CD4-positive, alpha-beta T cell treated with Interleukin-4 for 4 hours (primary cell): Measurements from ENCODE around the gene LTBP2.

Experiments used
- DNase-seq: peaks from one replicate; pipeline ENCODE4 v3.0.0-alpha.2; 2020

The LTBP2 gene

GRCh38 chr14:74569806-74570591 is 42.0 kb downstream of the LTBP2 start:
- no peak for DNase-seq

GRCh38 chr14:74569387-74569786 is 42.6 kb downstream of the LTBP2 start:
- DNase-seq: no peak

DNA sequence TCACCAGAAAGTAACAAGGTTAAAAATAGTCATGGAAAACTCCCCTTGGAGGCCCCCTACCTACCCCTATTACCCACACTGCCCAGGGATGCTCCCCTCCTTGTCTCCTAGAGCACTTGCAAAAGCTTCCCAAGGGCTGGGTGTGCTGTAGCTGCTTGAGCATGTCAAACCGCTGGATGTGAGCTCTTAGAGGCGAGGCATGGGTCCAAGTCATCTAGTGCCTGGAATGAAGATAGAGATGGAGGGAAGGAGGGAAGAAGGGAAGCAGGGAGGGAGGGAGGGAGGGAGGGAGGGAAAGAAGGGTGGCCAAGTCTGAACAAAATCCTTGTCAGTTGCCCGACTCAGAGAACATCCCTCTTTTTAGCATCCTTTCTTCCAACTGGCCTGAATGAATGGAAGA is 43.1 kb downstream of the LTBP2 start:
- DNase-seq: no peak

DNA sequence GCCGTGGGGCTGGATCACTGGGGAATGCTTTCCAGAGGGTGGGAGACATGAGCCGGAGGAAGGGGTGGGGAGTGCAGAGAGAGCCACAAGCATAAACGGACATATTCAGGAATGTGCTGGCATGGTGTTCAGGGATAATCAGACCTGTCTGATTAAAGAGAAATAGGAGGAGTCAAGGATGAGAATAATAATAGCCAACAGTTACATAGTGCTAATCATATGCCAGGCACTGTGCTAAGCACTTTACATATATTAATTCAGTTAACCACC is 43.7 kb downstream of the LTBP2 start:
- no peak for DNase-seq

DNA sequence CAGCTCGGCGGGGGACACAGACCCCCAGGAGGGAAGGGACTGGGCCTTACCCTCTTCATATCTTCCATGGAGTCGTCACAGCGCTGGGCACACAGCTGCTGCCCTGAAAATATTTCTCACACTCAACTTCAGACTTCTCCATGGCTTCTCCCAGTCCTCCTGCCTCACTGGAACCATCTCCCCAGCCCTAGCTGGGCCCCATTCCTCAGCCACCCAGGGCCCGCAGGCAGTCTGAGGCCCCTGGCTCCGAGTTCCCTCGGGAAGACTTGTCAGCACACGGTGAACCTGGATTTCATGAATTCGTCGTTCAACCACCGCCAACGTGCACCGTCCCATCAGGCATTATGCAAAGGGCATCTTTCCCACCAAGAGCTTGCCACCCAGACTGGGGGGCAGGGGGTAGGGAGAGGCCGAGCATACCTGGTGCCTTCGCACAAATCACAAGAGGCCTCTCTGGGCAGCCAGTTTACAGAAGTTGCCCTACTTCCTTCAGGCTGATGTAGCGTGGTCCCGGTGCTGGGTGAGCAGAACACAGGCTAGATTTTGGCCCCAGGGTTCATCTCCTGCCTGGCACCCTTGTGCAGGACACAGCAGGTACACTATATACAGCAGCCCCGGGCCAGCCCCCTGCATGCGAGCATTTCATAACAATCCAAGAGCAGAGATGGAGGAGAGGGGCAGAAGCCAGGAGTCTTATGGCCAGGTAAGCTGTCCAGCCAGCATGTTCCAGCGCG is 44.2 kb downstream of the LTBP2 start:
- DNase-seq: no peak

- DNase-seq: no peak
Measured at GRCh38 chr14:74567219-74567618, 44.8 kb downstream of the LTBP2 start.

GRCh38 chr14:74566174-74567141 is 45.6 kb downstream of the LTBP2 start:
- DNase-seq: no peak

DNA sequence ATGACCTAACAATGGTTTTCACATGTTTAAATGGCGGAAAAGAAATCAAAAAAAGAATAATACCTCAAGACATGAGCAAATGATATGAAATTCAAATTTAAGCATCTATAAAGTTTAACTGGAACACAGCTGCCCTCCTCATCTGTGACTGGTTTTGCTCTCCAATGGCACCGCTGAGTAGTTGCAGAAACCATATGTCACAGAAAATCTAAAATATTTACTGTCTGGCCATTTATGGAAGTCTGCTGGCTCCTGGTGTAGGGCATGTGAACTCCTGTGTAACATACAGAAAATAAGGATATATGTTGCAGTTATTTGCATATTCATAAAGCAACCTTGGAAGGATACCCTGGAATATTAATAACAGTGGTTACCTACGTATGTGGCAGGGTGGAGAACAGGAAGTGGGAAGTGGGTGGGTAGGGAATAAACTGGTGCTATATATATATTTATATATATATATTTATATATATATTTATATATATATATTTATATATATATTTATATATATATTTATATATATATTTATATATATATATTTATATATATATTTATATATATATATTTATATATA is 48.4 kb downstream of the LTBP2 start:
- no peak for DNase-seq

GRCh38 chr14:74563233-74563585 is 48.8 kb downstream of the LTBP2 start:
- DNase-seq: no peak

- DNase-seq: no peak
Measured at GRCh38 chr14:74562515-74563232, 49.4 kb downstream of the LTBP2 start.

GRCh38 chr14:74558655-74559054 is 53.4 kb downstream of the LTBP2 start:
- DNase-seq: no peak

DNA sequence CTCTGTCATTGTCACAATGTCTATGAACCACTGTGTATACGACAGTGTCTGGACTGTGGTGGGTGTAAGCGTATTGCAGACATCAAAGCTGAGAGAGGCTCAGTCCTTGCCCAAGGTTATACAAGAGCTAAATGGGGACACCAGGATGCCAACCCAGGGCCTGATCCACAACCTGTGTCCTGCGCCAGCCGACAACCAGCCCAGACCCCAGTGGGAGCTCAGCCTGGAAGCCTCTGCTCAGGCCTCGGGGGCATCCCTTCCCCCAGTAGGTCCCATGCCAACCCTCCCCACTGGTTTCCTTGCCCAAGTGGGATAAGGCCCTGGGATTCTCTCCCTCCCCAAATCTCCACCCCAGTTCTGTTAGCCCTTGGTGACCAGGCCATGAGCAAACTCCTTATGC is 54.3 kb downstream of the LTBP2 start:
- no peak for DNase-seq

DNA sequence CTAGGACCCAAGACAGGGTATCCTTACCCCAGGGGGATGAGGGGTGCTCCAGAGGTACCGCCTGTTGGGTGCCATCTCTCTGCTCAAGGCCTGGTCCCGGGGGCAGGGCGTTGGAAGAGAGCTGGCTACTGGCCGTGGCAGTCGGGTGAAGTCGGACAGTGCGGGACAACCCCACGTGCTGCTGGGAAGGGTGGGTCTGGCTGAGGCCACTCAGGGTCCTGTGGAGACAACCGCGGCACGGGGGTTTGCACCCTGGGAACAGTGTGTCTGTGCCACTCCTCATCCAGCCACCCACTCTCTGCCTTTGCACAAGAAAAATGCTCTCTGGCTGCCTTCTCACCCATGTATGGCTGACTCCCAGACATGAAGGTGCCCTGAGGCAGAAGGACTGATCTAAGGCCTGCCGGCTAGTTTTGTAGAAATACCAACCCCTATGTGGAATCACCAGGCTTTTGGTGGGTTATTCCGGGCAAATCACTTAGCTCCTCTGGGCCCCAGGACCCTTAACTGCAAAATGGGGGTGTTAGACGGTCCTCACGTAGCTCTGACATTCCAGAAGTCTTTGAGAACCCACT is 56.5 kb downstream of the LTBP2 start:
- DNase-seq: no peak

- DNase-seq: no peak
Measured at GRCh38 chr14:74554742-74555362, 57.2 kb downstream of the LTBP2 start.

DNA sequence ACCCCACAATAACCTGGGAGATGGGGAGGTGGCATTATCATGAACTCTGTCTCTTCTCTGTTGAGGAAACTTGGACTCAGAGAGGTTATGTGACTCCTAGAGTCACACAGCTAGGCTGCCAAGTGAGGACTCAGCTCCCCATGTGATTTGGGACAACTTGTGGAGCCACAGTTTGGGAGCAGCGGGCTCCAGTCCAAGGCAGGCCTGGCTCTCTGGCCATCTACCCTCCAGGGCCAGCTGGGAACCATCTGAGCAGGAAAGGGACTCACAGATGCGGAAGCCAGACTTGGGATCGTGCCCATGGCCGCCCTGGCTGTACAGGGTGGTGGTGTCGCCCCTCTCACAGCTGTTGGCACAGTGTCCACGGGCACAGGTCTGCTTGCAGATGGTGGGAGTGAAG is 59.4 kb downstream of the LTBP2 start:
- no peak for DNase-seq

DNA sequence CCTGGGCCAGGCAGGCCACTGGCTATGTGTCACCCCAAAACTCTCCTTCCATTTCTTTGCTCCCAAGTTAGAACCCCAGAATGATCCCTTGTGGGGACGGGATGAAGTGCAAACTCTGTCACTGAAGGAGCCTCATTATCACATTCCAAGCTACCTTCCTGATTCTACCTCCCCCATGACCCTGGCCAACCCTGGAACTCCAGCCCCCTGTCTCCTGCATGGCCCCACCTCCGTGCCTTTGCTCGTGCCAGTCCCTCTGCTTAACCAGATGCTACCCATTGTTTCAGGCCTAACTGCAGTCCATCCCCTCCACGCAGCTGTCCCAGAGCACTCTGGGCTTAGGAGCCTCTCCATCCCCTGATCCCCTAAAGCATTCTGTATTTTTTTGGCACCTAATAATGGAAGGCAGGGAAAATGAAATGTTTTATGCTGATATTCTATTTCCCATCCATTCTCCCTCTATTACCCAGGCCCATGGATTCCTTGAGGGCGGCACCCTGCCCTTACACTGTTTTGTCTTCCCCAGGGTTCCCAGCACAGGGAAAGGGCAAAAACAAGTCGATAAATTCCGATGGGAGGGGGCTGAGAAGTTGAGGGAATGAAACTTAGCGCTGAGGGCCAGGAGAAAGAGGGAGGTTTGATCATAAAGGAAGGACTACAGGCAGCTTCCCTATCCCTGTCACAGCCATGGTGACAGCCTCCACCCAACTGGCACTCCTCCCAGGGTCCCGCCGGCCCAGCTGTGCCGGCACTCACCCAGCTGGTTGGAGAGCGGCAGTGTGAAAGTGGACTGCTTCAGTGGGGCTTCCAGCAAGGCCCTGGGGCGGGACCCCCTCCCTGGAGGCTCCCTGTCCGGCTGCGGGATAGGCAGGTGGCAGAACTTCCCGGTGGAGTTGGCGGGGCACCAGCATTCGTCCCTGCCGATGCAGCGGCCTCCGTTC is 60.3 kb downstream of the LTBP2 start:
- no peak for DNase-seq

DNA sequence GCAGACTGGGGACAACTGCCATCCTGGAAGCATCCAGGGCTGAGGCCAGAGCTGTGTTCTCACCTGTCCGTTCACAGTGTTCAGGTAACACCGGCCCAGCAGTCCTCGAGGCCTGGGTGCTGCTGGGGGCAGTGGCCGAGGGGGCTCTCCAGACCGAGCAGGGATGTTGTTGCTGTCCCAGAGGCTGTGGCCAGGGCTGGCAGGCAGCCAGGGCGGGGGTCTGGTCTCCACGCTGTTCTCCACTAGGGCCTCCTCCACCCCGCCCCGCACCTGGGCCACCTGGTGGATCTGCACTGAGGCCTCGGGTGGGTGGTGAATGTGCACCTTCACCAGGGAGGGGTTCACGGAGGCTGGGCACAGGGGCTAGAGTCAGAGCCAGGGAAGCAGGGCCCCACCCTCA is 61.0 kb downstream of the LTBP2 start:
- DNase-seq: no peak

- no peak for DNase-seq
Measured at GRCh38 chr14:74550071-74550470, 62.0 kb downstream of the LTBP2 start.

DNA sequence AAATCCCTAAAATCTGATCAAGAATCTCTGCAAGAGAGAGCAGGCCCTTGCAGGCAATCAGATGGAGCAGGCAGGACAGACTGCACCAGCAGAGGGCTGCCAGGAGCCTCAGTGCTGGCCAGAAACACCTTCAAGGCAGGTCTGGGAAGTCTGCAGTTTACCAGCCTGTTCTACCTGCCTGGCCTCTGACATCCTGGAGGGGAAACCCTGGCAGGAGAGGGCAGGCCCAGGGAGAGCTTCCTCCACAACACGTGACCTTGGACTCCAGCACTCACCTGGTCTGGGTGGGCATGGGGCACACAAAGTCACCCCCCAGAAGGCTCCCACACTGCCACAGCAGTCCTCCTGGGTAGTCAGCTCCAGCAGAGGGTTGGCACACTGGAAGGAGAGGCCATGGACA is 62.4 kb downstream of the LTBP2 start:
- no peak for DNase-seq

DNA sequence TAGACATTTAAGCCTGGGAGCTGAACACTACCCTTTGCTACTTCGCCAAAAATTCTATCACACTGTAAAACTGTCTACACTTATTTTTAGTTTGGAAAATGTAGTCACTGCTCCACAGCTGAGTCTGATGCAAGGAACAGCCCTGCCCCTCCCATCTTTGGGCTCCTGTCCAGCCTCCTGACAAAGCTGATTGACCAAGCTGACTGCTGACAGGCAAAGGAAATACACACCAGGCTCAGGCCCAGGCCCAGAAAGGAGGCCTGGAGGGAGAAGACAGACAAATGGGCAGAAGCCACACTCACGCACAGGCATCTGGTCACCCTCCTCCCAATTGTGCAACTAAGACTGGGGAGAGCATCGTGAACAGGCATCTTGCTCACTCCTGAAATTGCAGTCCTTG is 63.2 kb downstream of the LTBP2 start:
- DNase-seq: no peak
